Measurements from ENCODE around the gene LRRC46.

LRRC46 gene

GRCh38 chr17:47810200-47810821, 21.2 kb upstream of the LRRC46 start:
- DNase-seq: no peak

- no peak for DNase-seq
These were observed 20.4 kb upstream of the LRRC46 start for GRCh38 chr17:47810901-47811635.

- no peak for DNase-seq
These were observed 19.8 kb upstream of the LRRC46 start for GRCh38 chr17:47811709-47812108.

- DNase-seq: no peak
These were observed 19.1 kb upstream of the LRRC46 start for GRCh38 chr17:47812146-47812920.

- DNase-seq: peak; percentile 11
These were observed 18.4 kb upstream of the LRRC46 start for GRCh38 chr17:47813077-47813476.

GRCh38 chr17:47813512-47814031, 17.9 kb upstream of the LRRC46 start:
- peak; percentile 7 for DNase-seq

GRCh38 chr17:47815106-47815918, 16.2 kb upstream of the LRRC46 start:
- DNase-seq: peak; percentile 7

- peak; percentile 21 for DNase-seq
These were observed 15.2 kb upstream of the LRRC46 start for GRCh38 chr17:47816111-47816735.

- DNase-seq: peak; percentile 23
These were observed 14.5 kb upstream of the LRRC46 start for GRCh38 chr17:47816947-47817346.

- no peak for DNase-seq
These were observed 13.3 kb upstream of the LRRC46 start for GRCh38 chr17:47818002-47818695.

- no peak for DNase-seq
These were observed 12.0 kb upstream of the LRRC46 start for GRCh38 chr17:47819475-47819874.

- peak; percentile 25 for DNase-seq
These were observed 11.3 kb upstream of the LRRC46 start for GRCh38 chr17:47820033-47820789.

- DNase-seq: peak; percentile 30
These were observed 10.4 kb upstream of the LRRC46 start for GRCh38 chr17:47821031-47821423.

- DNase-seq: peak; percentile 89
These were observed 9.8 kb upstream of the LRRC46 start, which contains the start of gene OSBPL7 for GRCh38 chr17:47821424-47822391. Gene OSBPL7, minus strand, starts transcription at chr17:47821794. Its CDS starts 1,516 bp downstream, at chr17:47820278.

- no peak for DNase-seq
These were observed 8.7 kb upstream of the LRRC46 start for GRCh38 chr17:47822785-47823184.

GRCh38 chr17:47823519-47823918, 8.0 kb upstream of the LRRC46 start:
- no peak for DNase-seq

GRCh38 chr17:47829870-47830269, 1.6 kb upstream of the LRRC46 start:
- no peak for DNase-seq

- no peak for DNase-seq
These were observed 971 bp upstream of the LRRC46 start for GRCh38 chr17:47830396-47831002.

GRCh38 chr17:47831934-47832327, 461 bp downstream of the LRRC46 start:
- DNase-seq: no peak
